Measurements from ENCODE around the gene HSD3B7.
A peak's percentile ranks its signal among the peaks of the same experiment; 100 is the strongest.

HSD3B7 gene

GRCh38 chr16:31023252-31023602 lies 38.2 kb downstream of the HSD3B7 start:
- DNase-seq (ENCODE audit: low spot score), result no peak

- no peak for DNase-seq (ENCODE audit: low spot score)
Measured at GRCh38 chr16:31023627-31024226, 38.7 kb downstream of the HSD3B7 start.

- no peak for DNase-seq (ENCODE audit: low spot score)
Measured at GRCh38 chr16:31025339-31025738, 40.3 kb downstream of the HSD3B7 start.

GRCh38 chr16:31029272-31029671 lies 44.3 kb downstream of the HSD3B7 start:
- DNase-seq (ENCODE audit: low spot score), result no peak

GRCh38 chr16:31031276-31031675 lies 46.3 kb downstream of the HSD3B7 start:
- DNase-seq (ENCODE audit: low spot score), result no peak

- peak; percentile 98 for DNase-seq (ENCODE audit: low spot score)
Measured at GRCh38 chr16:31032736-31033708, 48.0 kb downstream of the HSD3B7 start, which contains the start of gene STX4. Gene STX4, plus strand, starts transcription at chr16:31033558. Its CDS starts 248 bp downstream, at chr16:31033806.

GRCh38 chr16:31033709-31034492 lies 48.9 kb downstream of the HSD3B7 start:
- DNase-seq (ENCODE audit: low spot score), result peak; percentile 91

- no peak for DNase-seq (ENCODE audit: low spot score)
Measured at GRCh38 chr16:31036691-31037090, 51.7 kb downstream of the HSD3B7 start.

All from left forelimb (tissue), 1 donor.